Endodermal cell (in vitro differentiated cells): ENCODE measurements around the gene KCNMA1. TPM values are rescaled to one million over a fixed set of nuclear protein-coding genes. Genes with fewer than 3 reads are reported as not detected.

Experiments
- DNase-seq: peaks from one replicate; pipeline ENCODE4 v3.0.0-alpha.2; 2017
- H3K27ac ChIP-seq: 2 replicates; pipeline ENCODE4 v1.5.1; 2013; ENCODE audit warnings: mild to moderate bottlenecking, low read depth, low read length, moderate library complexity
- H3K27me3 ChIP-seq: 2 replicates; pipeline ENCODE4 v1.6.1; 2013; ENCODE audit warnings: mild to moderate bottlenecking, low read length, moderate library complexity; ENCODE audit not compliant: insufficient read depth, control insufficient read depth, poor library complexity, severe bottlenecking
- H3K36me3 ChIP-seq: 2 replicates; pipeline ENCODE4 v1.7.0; 2013; ENCODE audit warnings: mild to moderate bottlenecking, low read length, moderate library complexity; ENCODE audit not compliant: control insufficient read depth, insufficient read depth
- H3K4me1 ChIP-seq: one replicate; pipeline ENCODE4 v1.7.0; 2013; ENCODE audit warnings: low read length; ENCODE audit not compliant: control insufficient read depth, insufficient read depth
- H3K4me3 ChIP-seq: 2 replicates; pipeline ENCODE4 v1.5.1; 2013; ENCODE audit warnings: mild to moderate bottlenecking, low read length, moderate library complexity
- H3K9ac ChIP-seq: 2 replicates; pipeline ENCODE4 v1.6.1; 2013; ENCODE audit warnings: mild to moderate bottlenecking, low read length, moderate library complexity; ENCODE audit not compliant: poor library complexity, severe bottlenecking; ENCODE audit errors: extremely low read depth
- H3K9me3 ChIP-seq: 2 replicates; pipeline ENCODE4 v1.6.1; 2013; ENCODE audit warnings: mild to moderate bottlenecking, low read length, moderate library complexity; ENCODE audit not compliant: control insufficient read depth
- H3K27ac Mint-ChIP-seq: 2 replicates; pipeline ENCODE4 v1.8.0; 2020; ENCODE audit warnings: mixed read lengths
- H3K27me3 Mint-ChIP-seq: 2 replicates; pipeline ENCODE4 v1.8.0; 2021; ENCODE audit warnings: mild to moderate bottlenecking, mixed read lengths; ENCODE audit not compliant: insufficient read depth
- H3K36me3 Mint-ChIP-seq: 2 replicates; pipeline ENCODE4 v1.8.0; 2020; ENCODE audit warnings: low read depth, mixed read lengths
- H3K4me1 Mint-ChIP-seq: 2 replicates; pipeline ENCODE4 v1.8.0; 2020; ENCODE audit warnings: mixed read lengths
- H3K4me3 Mint-ChIP-seq: 2 replicates; pipeline ENCODE4 v1.8.0; 2020; ENCODE audit warnings: mild to moderate bottlenecking, moderate library complexity, mixed read lengths
- H3K9me3 Mint-ChIP-seq: 2 replicates; pipeline ENCODE4 v1.8.0; 2020; ENCODE audit warnings: mild to moderate bottlenecking, mixed read lengths
- CTCF ChIP-seq: fragments of 200-600 bp; sonication (generic); conservative IDR thresholded peaks from 2 replicates; pipeline ENCODE4 v1.5.0; 2021; ENCODE audit warnings: antibody characterized with exemption, mild to moderate bottlenecking
- WGBS, 2 experiments: methylation state at CpG; one replicate each; pipeline versions ENCODE4 v1.1.5 to v1.1.7; 2013; ENCODE audit warnings: missing lambda C conversion rate in 2 of 2, mixed read lengths in 1 of 2; ENCODE audit not compliant: insufficient coverage in 1 of 2, insufficient read length in 1 of 2; 5-methylcytosine and 5-hydroxymethylcytosine counted together
- total RNA-seq, 2 donors: library from RNA; stranded (reverse); fragmentation: NEBNext Ultra II Directional in 1 of 2; extraction: Animal tissue kit (Norgen Biotek cat#: 25700) in 1 of 2; gene quantifications; 2 replicates in 1 of 2; 3 replicates in 1 of 2; pipeline ENCODE4 v1.2.1, GENCODE V29; 2021

The KCNMA1 gene
- total RNA-seq, 2 donors from 2014 or later = 0.55 to 1.3 TPM

DNA sequence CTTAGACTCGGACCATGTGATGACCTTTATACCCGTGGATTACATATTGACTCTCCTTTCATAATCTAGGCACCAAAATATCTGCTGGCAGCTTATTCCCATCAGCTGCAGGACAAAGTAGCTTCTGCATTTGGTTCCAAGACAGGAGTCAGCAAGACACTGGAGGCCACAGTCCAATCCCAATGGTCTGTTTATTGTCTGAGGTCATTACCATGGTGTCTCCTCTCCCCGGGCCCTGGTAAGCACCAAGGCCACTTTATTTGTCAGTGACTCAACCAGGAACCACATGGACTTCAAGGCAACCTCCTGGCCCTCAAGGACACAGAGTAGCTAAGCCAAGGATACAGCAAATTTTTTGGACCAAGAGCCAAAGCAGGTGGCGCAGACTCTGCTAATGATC, 36.1 kb downstream of the KCNMA1 start:
- no peaks in the 10 kb centered on the region for H3K4me1 ChIP-seq
- Mint-ChIP-seq H3K27ac (no peak overlapping the region), H3K9me3 (no peaks in the 10 kb centered on the region), H3K27me3 (no peaks in the 10 kb centered on the region), H3K36me3 (no peaks in the 10 kb centered on the region), H3K4me3 (no peak overlapping the region), H3K4me1 (no peaks in the 10 kb centered on the region)
- DNase-seq = no peak
- no peaks in the 10 kb centered on the region for H3K27me3 ChIP-seq
- no peaks in the 10 kb centered on the region for H3K9me3 ChIP-seq
- no peak overlapping the region for H3K4me3 ChIP-seq
- H3K9ac ChIP-seq = no peak overlapping the region
- TF ChIP-seq CTCF = no peak
- no peak overlapping the region for H3K27ac ChIP-seq
- H3K36me3 ChIP-seq = no peaks in the 10 kb centered on the region
- 91 to 95% methylated on average over 4 of the region's 4 CpGs for WGBS, 2 experiments

- Mint-ChIP-seq H3K27ac (no peak overlapping the region), H3K9me3 (no peaks in the 10 kb centered on the region), H3K4me3 (no peak overlapping the region), H3K27me3 (no peaks in the 10 kb centered on the region), H3K4me1 (no peaks in the 10 kb centered on the region), H3K36me3 (no peaks in the 10 kb centered on the region)
- no peaks in the 10 kb centered on the region for H3K27me3 ChIP-seq
- H3K9me3 ChIP-seq = no peaks in the 10 kb centered on the region
- 91 to 92% methylated on average over 2 to 6 of the region's 6 CpGs for WGBS, 2 experiments
- no peaks in the 10 kb centered on the region for H3K36me3 ChIP-seq
- TF ChIP-seq CTCF = no peak
- DNase-seq = no peak
- H3K9ac ChIP-seq = no peak overlapping the region
- no peak overlapping the region for H3K27ac ChIP-seq
- H3K4me3 ChIP-seq = no peak overlapping the region
- H3K4me1 ChIP-seq = no peaks in the 10 kb centered on the region
Observed at GRCh38 chr10:77600640-77601039, 37.0 kb downstream of the KCNMA1 start.

GRCh38 chr10:77599651-77600050, 38.0 kb downstream of the KCNMA1 start:
- no peak overlapping the region for H3K4me3 Mint-ChIP-seq
- no peaks in the 10 kb centered on the region for H3K27me3 Mint-ChIP-seq
- no peaks in the 10 kb centered on the region for H3K4me1 Mint-ChIP-seq
- TF ChIP-seq CTCF = no peak
- H3K4me1 ChIP-seq = no peaks in the 10 kb centered on the region
- no peaks in the 10 kb centered on the region for H3K9me3 ChIP-seq
- no peak overlapping the region for H3K9ac ChIP-seq
- H3K36me3 ChIP-seq = no peaks in the 10 kb centered on the region
- 91 to 100% methylated on average over 1 to 4 of the region's 4 CpGs for WGBS, 2 experiments
- DNase-seq = no peak
- no peaks in the 10 kb centered on the region for H3K36me3 Mint-ChIP-seq
- H3K27me3 ChIP-seq = no peaks in the 10 kb centered on the region
- no peaks in the 10 kb centered on the region for H3K9me3 Mint-ChIP-seq
- H3K27ac Mint-ChIP-seq = no peak overlapping the region
- no peak overlapping the region for H3K4me3 ChIP-seq
- no peak overlapping the region for H3K27ac ChIP-seq
